Subcutaneous abdominal adipose tissue (tissue), 5 donors: ENCODE results near the gene HDAC10.

Source experiments
- H3K27ac ChIP-seq: one replicate; pipeline ENCODE4 v1.7.0; 2013; ENCODE audit warnings: low read depth, mild to moderate bottlenecking, inconsistent platforms, low read length, moderate library complexity
- H3K27me3 ChIP-seq, 5 donors: one replicate each; pipeline ENCODE4 v1.7.0; 2013; ENCODE audit warnings: low read length in 5 of 5, inconsistent platforms in 1 of 5; ENCODE audit not compliant: control insufficient read depth in 5 of 5, insufficient read depth in 4 of 5
- H3K36me3 ChIP-seq, 5 donors: one replicate each; pipeline ENCODE4 v1.7.0; 2013; ENCODE audit warnings: low read length in 5 of 5; ENCODE audit not compliant: control insufficient read depth in 5 of 5, insufficient read depth in 5 of 5
- H3K4me1 ChIP-seq, 5 donors: one replicate each; pipeline ENCODE4 v1.7.0; 2013; ENCODE audit warnings: low read length in 5 of 5, mild to moderate bottlenecking in 3 of 5, moderate library complexity in 1 of 5; ENCODE audit not compliant: control insufficient read depth in 5 of 5, insufficient read depth in 5 of 5
- H3K4me3 ChIP-seq, 5 donors: one replicate each; pipeline ENCODE4 v1.7.0; 2013; ENCODE audit warnings: low read length in 5 of 5, low read depth in 1 of 5
- H3K9ac ChIP-seq, 5 donors: one replicate each; pipeline ENCODE4 v1.7.0; 2013; ENCODE audit warnings: low read length in 5 of 5, mild to moderate bottlenecking in 4 of 5, moderate library complexity in 3 of 5
- H3K9me3 ChIP-seq, 5 donors: one replicate each; pipeline ENCODE4 v1.7.0; 2013; ENCODE audit warnings: low read length in 5 of 5; ENCODE audit not compliant: control insufficient read depth in 5 of 5
- donor health status: healthy.
- donor health status: healthy.
- donor health status: healthy.
- donor health status: healthy.
- donor health status: healthy.

Gene HDAC10

DNA sequence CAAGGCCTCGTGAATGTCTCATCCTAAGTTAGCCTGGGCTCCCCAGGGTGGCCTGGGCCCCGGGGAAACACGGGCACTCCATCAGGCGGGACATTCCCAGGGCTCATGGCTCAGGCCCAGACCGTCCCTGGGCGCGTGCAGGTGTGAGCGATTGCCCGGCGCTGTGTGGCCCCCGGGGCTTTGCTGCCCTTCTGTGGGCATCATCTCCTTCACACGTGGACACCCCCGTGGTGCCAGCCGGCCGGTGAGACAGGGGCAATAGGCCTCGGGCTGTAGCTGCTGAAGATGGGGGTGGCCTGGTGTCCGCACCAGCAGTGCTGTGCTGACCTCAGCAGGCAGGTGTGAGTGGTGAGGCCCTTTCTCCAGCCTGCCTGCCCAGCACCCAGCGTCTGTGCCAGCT lies 54.8 kb downstream of the HDAC10 start:
- H3K9me3 ChIP-seq, result no peaks in the 10 kb centered on the region
- no peak overlapping the region for H3K4me3 ChIP-seq
- no peaks in the 10 kb centered on the region for H3K27me3 ChIP-seq
- H3K36me3 ChIP-seq, result peaks cover 0 to 52% (median 35%) of the 10 kb centered on the region in 5 donors
- peaks cover 0 to 29% (median 23%) of the 10 kb centered on the region in 5 donors for H3K4me1 ChIP-seq
- no peak overlapping the region for H3K9ac ChIP-seq
- no peak overlapping the region for H3K27ac ChIP-seq
